ENCODE data around the gene PCDHGA1.
A peak's percentile ranks its signal among the peaks of the same experiment; 100 is the strongest.
"Not testable (repeated sequence)": the region's sequence is repeated elsewhere in the genome, so short reads cannot be mapped to it uniquely, and the experiment has no call there.

Gene PCDHGA1

GRCh38 chr5:141349917-141350619, 19.8 kb downstream of the PCDHGA1 start, which contains the start of gene PCDHGB1:
Gene PCDHGB1 (plus strand): TSS chr5:141350099. CDS start chr5:141350261, 162 bp downstream.
- no peak for FAIRE-seq

GRCh38 chr5:141351591-141351990, 21.3 kb downstream of the PCDHGA1 start:
- no peak for FAIRE-seq

DNA sequence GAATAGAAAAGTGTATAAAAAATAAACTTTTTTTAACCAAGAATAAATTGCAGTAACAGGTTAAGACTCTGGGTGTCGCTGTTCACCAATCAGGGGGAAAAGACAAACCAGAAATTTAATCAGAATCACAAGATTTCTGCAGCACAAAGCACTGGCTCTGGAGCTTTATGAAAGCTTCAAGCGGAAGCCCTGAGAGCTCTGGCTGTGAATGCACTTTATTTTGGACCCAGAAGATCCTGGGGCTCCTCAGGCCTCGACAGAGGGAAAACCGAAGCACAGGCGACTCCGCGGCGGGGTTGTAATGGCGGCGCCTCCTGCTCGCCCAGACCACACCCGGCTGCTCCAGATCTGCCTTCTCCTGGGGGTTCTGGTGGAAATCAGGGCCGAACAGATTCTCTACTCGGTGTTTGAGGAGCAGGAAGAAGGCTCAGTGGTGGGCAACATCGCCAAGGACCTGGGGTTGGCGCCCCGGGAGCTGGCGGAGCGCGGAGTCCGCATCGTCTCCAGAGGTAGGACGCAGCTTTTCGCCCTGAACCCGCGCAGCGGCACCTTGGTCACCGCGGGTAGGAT, 24.7 kb downstream of the PCDHGA1 start, which contains the start of gene PCDHGA4:
Gene PCDHGA4, plus strand, starts transcription at position 122 of the 570 bp plus-strand sequence. Its CDS starts 87 bp downstream, at position 209.
- no peak for FAIRE-seq

DNA sequence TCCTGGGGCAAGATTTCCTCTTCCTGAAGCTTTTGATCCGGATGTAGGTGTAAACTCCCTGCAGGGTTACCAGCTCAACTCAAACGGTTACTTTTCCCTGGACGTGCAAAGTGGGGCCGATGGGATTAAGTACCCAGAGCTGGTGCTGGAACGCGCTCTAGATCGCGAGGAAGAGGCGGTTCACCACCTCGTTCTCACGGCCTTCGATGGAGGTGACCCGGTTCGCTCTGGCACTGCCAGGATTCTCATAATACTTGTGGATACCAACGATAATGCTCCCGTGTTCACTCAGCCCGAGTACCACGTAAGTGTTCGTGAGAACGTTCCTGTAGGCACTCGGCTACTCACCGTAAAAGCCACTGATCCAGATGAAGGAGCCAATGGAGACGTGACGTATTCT, 25.3 kb downstream of the PCDHGA1 start:
- no peak for FAIRE-seq

GRCh38 chr5:141356133-141356532, 25.8 kb downstream of the PCDHGA1 start:
- no peak for FAIRE-seq

DNA sequence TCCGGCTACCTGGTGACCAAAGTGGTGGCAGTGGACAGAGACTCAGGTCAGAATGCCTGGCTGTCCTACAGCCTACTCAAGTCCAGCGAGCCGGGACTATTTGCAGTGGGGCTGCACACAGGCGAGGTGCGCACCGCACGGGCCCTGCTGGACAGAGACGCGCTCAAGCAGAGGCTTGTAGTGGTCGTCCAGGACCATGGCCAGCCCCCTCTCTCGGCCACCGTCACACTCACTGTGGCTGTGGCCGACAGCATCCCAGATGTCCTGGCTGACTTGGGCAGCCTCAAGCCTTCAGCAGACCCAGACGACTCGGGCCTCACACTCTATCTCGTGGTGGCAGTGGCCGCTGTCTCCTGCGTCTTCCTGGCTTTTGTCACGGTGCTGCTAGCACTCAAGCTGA, 26.6 kb downstream of the PCDHGA1 start:
- FAIRE-seq: no peak

DNA sequence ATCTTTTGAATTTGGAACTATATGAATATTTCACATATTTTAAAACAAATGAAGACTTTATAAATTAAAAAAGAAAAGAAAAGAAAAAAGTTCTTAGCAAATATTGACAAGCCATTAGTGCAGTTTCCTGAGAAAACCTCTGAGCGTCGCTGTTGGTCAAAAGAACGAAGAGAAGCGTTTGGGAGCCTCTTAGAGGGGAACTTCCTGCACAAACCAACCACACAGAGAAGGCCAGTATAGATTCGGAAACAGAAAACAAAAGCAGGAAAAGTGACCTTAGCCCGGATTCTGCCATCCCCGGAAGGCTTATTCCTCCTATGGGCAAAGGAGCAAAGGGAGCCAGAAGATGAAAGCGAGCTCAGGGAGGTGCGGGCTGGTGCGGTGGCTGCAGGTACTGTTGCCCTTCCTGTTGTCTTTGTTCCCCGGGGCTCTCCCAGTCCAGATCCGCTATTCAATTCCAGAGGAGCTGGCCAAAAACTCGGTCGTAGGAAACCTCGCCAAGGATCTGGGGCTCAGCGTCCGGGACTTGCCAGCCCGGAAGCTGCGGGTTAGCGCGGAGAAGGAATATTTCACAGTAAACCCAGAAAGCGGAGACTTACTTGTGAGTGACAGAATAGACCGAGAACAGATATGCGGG, 29.6 kb downstream of the PCDHGA1 start, which contains the start of gene PCDHGB2:
Gene PCDHGB2, plus strand, starts transcription at position 205 of the 637 bp plus-strand sequence. Its CDS starts 142 bp downstream, at position 347.
- peak; percentile 11 for FAIRE-seq

DNA sequence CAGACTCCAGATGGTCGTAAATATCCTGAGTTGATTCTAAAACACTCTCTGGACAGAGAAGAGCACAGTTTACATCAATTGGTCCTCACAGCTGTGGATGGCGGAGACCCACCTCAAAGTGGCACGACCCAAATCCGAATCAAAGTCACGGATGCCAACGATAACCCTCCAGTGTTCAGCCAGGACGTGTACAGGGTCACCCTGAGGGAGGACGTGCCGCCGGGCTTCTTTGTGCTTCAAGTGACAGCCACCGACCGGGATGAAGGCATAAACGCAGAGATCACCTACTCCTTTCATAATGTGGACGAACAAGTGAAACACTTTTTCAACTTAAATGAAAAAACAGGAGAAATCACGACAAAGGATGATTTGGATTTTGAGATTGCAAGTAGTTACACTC, 30.4 kb downstream of the PCDHGA1 start:
- no peak for FAIRE-seq

- FAIRE-seq: no peak
These were observed 32.4 kb downstream of the PCDHGA1 start for GRCh38 chr5:141362719-141363118.

GRCh38 chr5:141363952-141364660, 33.8 kb downstream of the PCDHGA1 start, which contains the start of gene PCDHGA5:
Gene PCDHGA5 (plus strand): TSS chr5:141364162. CDS start chr5:141364331, 169 bp downstream.
- FAIRE-seq: no peak

DNA sequence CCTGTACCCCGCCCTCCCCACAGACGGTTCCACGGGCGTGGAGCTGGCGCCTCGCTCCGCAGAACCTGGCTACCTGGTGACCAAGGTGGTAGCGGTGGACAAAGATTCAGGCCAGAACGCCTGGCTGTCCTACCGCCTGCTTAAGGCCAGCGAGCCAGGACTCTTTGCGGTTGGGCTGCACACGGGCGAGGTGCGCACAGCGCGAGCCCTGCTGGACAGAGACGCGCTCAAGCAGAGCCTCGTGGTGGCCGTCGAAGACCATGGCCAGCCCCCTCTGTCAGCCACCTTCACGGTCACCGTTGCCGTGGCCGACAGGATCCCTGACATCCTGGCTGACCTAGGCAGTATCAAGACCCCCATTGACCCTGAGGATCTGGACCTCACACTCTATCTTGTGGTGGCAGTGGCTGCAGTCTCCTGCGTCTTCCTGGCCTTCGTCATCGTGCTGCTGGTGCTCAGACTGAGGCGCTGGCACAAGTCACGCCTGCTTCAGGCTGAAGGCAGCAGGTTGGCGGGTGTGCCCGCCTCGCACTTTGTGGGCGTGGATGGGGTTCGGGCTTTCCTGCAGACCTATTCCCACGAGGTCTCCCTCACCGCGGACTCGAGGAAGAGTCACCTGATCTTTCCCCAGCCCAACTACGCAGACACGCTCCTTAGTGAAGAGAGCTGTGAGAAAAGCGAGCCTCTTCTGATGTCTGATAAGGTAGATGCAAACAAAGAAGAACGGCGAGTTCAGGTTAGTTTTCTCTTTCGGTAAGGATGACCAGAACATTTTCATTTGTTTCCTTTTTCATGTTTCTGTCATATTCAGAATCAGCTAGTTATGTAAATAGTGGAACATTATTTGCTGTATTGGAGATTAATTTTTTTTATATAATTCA, 35.9 kb downstream of the PCDHGA1 start:
- no peak for FAIRE-seq

- FAIRE-seq: no peak
These were observed 39.9 kb downstream of the PCDHGA1 start, which contains the start of gene PCDHGB3 for GRCh38 chr5:141369994-141370848. Gene PCDHGB3 (plus strand): TSS chr5:141370242. CDS start chr5:141370395, 153 bp downstream.

GRCh38 chr5:141371572-141372475, 41.5 kb downstream of the PCDHGA1 start:
- no peak for FAIRE-seq

DNA sequence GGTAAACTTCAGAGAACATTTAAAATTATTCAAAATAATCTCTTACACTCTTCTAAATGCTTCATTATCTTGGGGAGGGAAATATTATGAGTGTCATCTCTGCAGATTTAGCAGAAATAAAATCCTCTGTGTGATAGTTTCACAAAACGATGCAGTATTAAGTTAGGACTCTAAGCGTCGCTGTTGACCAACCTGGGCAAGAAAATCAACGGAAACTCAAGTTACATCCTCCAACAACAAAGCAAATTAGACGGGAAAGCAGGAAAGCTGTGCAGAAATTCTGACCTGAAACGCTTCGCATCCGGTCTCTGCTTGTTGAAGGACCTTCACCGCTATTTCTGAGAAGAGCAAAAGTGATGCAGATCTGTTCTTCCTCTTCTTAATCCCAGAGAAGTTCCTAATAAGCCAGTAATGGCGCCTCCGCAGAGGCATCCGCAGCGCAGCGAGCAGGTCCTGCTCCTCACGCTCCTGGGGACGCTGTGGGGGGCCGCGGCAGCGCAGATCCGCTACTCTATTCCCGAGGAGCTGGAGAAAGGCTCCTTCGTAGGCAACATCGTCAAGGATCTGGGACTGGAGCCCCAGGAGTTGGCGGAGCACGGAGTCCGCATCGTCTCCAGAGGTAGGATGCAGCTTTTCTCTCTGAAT, 43.5 kb downstream of the PCDHGA1 start, which contains the start of gene PCDHGA6:
Gene PCDHGA6, plus strand, starts transcription at position 219 of the 645 bp plus-strand sequence. Its CDS starts 193 bp downstream, at position 412.
- FAIRE-seq: no peak

DNA sequence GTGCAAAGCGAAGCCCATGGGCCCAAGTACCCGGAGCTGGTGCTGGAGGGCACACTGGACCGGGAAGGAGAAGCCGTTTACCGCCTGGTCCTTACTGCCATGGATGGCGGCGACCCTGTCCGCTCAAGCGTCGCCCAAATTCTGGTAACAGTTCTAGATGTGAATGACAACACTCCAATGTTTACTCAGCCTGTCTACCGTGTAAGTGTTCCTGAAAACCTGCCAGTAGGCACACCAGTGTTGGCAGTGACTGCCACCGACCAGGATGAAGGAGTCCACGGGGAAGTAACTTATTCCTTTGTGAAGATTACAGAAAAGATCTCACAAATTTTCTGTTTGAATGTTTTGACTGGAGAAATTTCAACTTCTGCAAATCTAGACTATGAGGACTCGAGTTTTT, 44.3 kb downstream of the PCDHGA1 start:
- no peak for FAIRE-seq

GRCh38 chr5:141375444-141376155, 45.3 kb downstream of the PCDHGA1 start:
- FAIRE-seq: not testable (repeated sequence)

DNA sequence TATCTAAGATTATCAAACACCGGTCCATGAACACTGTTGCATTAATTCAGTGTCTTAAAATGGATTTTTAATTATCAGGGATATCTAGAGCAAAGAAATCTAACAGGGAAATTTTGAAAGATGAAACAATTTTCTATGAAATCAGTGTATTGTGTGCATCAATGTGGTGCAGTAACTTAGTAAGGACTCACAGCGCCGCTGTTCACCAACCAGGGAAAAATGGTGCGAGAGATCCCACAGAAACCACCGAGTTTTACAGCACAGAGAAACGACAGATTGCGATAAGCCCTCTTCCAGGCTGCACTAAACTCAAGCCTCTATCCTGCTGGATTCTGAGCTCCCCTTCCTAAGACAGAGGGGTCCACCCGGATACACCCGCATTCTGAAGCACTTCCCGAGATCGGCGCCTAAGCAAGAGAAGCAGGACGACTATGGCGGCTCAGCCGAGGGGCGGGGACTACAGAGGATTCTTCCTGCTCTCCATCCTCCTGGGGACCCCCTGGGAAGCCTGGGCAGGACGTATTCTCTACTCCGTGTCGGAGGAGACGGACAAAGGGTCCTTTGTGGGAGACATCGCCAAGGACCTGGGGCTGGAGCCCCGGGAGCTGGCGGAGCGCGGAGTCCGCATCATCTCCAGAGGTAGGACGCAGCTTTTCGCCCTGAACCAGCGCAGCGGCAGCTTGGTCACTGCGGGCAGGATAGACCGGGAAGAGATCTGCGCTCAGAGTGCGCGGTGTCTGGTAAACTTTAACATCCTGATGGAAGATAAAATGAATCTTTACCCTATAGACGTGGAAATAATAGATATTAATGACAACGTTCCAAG, 52.4 kb downstream of the PCDHGA1 start, which contains the start of gene PCDHGA7:
Gene PCDHGA7, plus strand, starts transcription at position 274 of the 826 bp plus-strand sequence. Its CDS starts 158 bp downstream, at position 432.
- FAIRE-seq: no peak
